Stimulated activated CD4-positive, alpha-beta T cell treated with anti-CD3 and anti-CD28 coated beads, TNF-alpha, amount 100 ng/mL, for 48 hours (primary cell): Measurements from ENCODE around the gene SLC38A7.

Experiments
- DNase-seq, 3 donors: peaks; one replicate each; pipeline ENCODE4 v3.0.0-alpha.2; 2020; ENCODE audit warnings: low read depth in 3 of 3

Gene SLC38A7

DNA sequence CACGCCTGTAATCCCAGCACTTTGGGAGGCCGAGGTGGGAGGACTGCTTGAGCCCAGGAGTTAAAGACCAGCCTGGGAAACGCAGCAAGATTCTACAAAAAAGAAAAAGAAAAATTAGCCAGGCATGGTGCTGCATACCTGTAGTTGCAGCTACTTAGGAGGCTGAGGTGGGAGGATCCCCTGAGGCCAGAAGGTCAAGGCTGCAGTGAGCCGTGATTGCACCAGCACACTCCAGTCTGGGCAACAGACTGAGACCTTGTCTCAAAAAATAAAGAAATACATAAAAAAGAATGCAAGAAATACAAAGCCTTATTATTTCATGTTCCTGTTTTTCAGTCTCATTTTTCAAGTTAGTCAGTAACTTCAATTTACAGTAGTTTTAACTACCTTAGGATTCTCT lies 49.1 kb downstream of the SLC38A7 start:
- no peak for DNase-seq

DNA sequence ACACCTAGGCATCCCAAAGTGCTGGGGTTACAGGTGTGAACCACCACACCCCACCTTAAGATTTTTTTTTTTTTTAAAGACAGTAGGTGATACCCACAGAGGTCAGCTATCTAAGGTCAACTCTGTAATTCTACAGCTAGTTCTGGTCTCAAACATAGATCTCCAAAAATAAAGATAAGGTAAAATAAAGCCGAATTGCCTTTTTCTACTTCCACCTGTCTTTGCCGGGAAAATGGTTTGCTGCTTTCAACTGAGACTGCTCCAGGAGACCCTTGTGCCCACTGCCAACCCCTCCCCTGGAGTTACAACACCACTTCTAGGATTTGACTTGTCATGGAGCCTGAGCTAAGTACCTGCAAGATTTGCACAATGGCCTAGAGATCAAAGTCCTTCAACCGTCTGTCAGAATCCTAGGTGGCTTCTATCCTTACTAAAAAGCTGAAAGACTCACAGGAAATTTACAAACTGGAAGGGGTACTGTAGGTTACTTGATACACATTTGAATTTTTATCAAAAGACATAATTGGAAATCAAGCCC lies 50.2 kb downstream of the SLC38A7 start:
- DNase-seq: no peak

DNA sequence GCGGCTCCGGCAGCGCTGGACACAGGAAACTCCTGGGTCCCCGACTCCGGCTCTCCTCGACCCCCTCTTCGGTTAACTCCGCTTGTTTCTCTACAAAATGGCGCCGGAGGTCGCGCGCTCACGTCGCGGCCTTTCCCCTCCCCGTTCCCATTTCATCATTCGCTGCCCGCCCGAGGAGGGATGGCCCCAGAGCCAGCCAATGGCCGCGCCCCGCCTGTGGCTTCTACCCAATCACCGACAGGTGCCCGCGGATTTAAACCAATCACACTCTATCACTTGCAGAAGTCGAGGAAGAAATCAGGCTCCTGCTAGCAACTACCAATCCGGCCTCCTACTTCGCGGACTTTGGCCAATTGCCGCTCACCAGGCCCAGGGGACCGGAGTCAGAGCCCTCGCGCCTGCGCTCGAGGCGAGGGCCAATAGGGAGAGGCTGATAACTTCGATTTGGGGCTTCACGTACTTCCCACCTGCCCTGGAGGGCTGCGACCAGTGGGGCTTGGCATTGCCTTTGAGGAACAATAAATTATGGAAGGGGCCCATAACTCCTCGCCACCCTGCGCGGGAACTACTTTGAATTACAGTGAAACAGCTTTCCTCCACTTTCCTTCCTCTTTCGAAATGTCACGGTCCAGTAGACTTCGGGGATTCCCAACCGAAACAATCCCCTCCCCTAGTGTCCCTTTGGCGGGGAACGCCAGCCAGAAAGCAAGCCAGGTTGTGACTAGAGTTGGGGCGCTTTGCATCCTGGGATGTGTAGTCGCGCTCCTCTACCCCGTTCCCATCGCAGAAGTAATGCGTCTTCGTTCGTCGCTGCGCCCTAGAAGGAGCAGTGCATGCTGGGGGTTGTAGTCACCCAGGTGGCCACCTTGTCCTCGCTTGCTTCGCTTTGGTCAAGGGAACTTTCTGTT lies 54.6 kb downstream of the SLC38A7 start, which contains the start of gene CNOT1:
Gene CNOT1, minus strand, starts transcription at position 94 of the 908 bp plus-strand sequence. CDS start 30,489 bp downstream, outside the sequence.
- DNase-seq: peak; percentile 88 to 98 (median 94)

DNA sequence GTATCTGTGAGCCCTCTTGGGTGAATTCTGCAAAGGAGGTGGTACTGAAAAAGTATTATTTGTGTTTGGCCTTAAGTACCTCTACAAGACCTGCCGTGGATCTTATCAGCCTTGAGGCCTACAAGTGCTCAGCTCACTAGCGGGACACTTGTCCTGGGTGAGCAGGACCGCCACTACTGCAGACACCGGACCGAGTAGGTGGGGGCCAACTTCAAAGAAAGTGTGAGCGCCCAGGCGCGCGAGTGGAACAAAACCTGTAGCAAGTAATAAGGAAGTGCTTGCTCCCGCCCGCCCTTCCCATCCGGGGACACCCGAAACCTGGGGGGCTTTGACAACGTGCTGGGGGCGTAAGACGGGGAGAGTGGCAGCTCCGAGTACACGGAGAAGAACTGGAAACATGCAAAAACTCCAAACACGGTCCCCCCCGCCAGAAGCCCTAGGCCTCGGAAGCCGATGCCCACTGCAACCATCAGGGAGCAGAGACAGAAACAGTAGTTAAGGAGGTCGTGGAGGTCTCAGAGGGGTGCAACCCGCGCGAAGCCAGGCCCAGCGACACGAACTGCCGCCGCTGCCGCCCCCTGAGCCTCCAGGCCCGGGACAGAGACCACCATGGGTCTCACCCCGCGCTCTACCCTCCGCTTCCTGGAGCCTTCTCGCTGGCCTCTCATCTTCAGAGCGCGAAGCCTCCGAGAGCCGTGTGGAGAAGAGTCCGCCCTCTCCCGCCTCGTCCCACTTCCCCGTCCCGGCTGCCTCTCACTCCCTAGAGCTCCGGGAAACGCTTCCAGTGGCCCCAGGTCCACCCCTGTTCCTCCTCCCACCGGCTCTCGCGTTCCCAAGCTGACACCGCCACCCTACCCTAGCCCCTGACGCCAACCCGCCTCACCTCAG lies 55.5 kb downstream of the SLC38A7 start:
- DNase-seq: peak; percentile 10 to 22 (median 22)

DNA sequence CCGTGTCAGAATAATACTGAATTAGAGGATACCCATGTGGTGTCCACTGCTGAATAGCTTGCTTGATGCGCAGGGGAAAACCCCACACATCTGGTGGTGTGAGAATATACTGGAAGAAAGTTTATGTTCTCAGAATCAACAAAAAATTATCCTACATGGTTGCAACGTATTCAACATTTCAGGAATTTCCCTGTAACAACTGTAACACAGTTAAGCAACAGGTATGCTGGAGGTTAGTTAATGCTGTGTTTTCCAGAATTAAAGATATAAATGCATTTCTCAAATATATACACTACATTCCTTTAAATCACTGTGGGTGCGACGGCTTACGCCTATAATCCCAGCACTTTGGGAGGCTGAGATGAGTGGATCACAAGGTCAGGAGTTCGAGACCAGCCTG lies 60.4 kb downstream of the SLC38A7 start:
- DNase-seq: no peak

DNA sequence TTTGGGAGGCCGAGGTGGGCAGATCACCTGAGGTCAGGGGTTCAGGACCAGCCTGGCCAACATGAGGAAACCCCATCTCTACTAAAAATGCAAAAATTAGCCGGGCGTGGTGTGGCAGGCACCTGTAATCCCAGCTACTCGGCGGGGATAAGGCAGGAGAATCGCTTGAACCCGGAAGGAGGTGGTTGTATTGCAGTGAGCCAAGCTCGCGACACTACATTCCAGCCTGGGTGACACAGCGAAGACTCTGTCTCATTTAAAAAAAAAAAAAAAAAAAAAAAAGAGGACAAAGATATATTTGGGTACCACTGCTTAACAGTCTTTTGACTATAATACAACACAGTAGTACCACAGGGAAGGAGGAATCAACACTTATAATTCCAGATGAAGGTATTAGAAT lies 64.2 kb downstream of the SLC38A7 start:
- DNase-seq: no peak

DNA sequence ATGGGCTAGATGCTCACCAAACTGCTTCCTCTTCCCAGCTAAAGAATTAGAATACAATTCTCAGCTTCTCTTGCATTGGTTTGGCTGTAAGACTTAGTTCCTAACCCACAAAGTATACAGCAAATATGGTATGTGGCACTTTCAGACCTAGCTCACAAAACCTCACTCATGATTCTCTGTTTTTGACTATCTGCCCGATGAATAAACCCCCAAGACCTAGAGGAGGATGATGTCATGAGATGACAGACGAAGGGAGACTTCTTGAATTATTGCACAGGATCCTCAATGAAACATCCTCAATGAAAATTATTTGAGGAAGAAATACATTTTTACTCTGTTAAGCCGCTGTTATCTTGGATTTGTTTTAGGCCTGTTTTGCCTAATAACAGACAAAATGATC lies 69.3 kb downstream of the SLC38A7 start:
- no peak for DNase-seq
